GM21619 (cell line): ENCODE measurements around the gene MTMR3.

ENCODE experiments used
- ATAC-seq: cut with Tn5 transposase; IDR thresholded peaks from one replicate; pipeline ENCODE4 v1.9.1; 2021; ENCODE audit not compliant: unreplicated experiment

Gene MTMR3

DNA sequence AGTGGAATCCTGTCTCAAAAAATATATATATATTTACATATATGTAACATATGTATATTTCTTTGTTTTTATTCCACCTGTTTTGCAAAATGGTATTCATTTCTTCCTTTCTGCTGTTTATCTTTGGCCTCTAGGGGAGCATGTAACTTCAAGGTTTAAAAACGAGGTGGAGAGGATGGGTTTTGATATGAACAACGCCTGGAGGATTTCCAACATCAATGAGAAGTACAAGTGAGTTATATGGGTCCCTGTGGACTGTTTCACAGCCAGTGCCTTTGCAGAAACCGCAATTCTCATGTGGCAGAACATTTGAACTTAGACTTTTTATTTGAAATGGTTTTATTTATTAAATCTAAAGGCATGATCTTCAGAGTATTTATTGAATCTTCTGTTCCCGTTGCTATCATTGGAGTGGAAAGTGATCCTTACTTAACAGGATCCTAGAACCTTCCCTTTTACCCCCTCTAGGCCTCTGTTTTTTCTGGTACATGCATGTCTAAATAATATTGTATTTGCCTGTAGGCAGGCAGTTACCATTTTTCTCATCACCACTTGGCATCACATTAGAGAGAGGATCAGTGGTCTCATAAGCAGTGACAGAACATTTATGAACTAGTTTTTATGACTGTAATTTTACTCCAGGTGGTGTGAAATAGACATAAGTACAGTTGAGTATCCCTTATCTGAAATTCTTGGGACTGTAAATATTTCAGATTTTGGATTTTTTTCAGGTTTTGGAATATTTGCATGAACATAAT lies 115.8 kb downstream of the MTMR3 start:
- ATAC-seq = no peak

DNA sequence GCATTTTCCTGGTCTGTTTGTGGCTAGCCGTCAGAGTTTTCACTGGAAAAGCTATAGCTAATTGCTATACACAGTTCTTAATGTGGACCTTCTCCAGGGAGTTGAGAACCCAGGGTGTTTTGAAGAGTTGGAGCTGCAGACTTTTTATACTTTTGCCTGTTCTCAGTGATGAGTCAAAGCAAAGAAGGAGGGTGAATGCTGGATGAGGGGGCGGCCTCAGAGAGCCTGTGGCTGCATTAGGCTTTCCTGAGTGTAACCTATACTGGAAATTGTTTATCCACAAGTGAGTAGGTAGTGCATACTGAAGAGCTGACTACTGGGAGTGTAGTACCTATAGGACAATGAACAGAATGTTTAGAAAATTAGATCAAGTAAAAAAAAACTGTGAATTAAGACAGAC lies 117.6 kb downstream of the MTMR3 start:
- ATAC-seq = no peak

- no peak for ATAC-seq
Measured at GRCh38 chr22:30001459-30001858, 118.5 kb downstream of the MTMR3 start.

DNA sequence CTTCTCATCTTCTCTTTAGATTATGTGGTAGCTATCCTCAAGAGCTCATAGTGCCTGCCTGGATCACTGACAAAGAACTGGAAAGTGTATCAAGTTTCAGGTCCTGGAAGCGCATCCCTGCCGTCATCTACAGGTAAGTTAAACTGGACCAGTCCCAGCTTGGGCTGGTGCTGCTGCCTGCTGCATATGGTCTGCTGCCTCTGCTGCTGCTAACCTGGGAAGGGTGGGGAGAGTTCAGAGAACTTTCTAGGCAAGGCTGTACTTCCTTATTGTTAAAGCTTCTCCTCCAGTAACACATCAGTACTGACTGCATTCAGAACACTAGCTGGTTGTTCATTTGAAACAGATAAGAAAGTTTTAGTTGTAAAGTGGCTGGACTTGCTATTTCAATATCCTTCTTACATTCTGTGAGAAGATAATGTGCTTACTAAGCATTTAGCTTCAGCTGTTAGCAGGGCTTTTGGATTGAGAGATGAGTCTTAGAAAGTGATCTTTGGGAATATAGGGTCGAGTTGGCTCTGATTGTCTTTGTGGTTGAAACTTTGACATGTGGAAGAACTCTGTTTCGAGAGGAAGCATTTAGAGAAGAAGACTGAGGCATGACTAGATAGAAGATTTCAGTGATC lies 120.0 kb downstream of the MTMR3 start:
- ATAC-seq = no peak

DNA sequence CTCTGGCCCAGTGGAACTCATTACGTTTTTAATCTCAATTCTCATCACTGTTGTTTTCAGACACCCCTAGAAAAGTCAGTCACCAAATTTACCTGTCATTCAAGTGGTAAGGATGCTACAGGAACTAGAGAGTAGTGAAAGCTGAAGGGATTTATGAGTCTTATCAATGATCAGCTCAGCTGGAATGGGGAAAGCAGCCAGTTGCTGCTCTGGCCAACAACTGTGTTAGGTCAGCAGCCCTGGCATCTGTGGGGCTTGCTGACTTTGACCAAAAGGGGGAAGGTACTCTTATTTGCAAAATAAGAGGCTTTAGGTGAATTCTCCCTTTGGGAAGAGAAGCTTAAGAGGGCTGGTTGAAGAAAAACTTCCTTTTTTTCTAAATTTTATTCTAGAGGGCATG lies 121.1 kb downstream of the MTMR3 start:
- ATAC-seq = no peak

- ATAC-seq = no peak
Measured at GRCh38 chr22:30004694-30005093, 121.7 kb downstream of the MTMR3 start.

GRCh38 chr22:30005213-30005857 lies 122.4 kb downstream of the MTMR3 start:
- ATAC-seq = no peak

GRCh38 chr22:30007361-30007760 lies 124.4 kb downstream of the MTMR3 start:
- no peak for ATAC-seq

GRCh38 chr22:30008401-30008800 lies 125.4 kb downstream of the MTMR3 start:
- no peak for ATAC-seq

- no peak for ATAC-seq
Measured at GRCh38 chr22:30009478-30009877, 126.5 kb downstream of the MTMR3 start.

DNA sequence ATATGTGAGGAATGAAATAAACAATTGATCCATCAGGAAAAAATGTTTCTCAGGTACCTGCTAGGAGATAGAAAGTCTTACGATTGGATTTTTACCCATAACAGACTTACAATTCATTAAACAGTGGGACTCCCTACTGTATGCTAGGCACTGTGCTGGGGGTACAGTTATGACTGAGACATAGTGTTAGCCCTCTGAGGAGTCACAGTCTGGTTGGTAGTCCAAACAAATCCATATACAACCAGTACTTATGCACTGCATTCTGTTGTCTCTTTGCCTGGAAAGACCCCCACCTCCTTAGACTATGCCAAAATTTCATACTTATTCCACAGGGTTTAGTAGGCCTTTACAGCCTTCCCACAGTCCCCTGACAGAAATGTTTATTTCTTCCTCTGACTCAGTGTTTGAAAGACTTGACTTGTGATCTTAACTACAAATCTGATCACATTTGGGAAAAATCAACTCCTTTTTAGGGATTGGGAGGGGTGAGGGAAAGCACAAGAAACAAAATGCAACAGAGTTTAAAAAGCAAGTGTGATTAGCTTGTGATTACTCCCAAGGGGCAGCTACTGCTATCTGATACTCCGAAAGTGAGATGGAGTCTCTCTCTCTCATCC lies 127.9 kb downstream of the MTMR3 start:
- no peak for ATAC-seq

- no peak for ATAC-seq
Measured at GRCh38 chr22:30013201-30013600, 130.2 kb downstream of the MTMR3 start.

DNA sequence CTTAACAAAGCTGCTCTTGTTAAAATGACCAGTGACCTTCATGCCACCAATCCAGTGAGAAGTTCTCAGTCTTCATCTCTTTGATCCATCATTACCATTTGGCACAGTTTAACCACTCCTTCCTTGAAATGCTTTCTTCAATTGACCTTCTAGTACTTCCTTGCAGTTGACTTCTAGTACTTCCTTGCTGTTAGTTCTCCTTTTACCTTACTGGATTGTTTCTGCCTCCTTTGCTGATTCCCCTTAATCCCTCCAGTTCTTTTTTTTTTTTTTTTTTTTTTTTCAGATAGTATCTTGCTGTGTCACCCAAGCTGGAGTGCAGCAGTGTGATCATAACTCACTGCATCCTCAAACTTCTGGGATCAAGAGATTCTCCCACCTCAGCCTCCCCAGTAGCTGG lies 131.3 kb downstream of the MTMR3 start:
- no peak for ATAC-seq

DNA sequence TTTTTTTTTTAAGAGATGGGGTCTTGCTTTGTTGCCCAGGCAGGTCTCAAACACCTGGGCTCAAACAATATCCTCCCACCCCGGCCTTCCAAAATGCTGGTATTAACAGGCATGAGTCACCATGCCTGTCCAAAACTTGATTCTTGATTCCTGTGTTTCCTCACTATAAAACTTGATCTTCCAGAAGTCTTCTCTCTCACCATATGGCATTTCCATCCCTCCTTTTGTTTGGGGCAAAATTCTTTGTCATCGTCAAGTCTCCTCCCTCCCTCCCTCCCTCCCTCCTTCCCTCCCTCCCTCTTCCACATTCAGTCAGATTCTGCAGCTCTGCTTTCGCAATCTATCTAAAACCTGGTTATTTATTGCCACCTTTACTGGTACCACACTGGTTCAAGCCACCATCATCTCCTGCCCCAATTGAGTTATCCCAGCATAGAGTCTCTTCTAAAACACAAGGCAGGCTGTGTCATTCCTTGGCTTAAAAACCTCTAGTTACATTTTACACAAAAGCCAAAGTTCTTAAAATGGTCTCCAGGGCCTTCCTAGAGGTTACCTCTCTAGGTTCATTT lies 132.3 kb downstream of the MTMR3 start:
- ATAC-seq = no peak

- ATAC-seq = no peak
Measured at GRCh38 chr22:30015846-30016245, 132.9 kb downstream of the MTMR3 start.

GRCh38 chr22:30016596-30016995 lies 133.6 kb downstream of the MTMR3 start:
- no peak for ATAC-seq

GRCh38 chr22:30017375-30018223 lies 134.6 kb downstream of the MTMR3 start:
- no peak for ATAC-seq

GRCh38 chr22:30020511-30020910 lies 137.5 kb downstream of the MTMR3 start:
- no peak for ATAC-seq

DNA sequence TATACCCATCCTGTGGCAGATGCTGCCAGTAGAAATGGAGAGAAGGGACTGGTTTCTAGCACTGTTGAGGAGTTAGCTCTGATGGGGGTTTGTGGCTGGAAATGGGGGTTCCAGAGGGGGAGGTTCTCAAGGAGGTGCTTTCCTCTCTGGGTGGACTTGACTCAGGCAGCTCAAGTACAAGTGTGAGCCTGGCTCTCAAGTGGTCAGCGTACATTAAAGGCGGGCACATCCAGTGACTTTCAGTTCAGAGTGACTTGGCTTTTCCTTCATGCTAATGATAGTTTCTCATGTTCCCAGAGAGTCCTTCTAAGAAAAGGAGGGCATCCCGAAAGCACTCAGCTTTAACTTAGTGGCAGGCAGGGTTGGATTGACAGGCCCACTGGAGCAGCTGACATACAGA lies 138.4 kb downstream of the MTMR3 start:
- no peak for ATAC-seq

DNA sequence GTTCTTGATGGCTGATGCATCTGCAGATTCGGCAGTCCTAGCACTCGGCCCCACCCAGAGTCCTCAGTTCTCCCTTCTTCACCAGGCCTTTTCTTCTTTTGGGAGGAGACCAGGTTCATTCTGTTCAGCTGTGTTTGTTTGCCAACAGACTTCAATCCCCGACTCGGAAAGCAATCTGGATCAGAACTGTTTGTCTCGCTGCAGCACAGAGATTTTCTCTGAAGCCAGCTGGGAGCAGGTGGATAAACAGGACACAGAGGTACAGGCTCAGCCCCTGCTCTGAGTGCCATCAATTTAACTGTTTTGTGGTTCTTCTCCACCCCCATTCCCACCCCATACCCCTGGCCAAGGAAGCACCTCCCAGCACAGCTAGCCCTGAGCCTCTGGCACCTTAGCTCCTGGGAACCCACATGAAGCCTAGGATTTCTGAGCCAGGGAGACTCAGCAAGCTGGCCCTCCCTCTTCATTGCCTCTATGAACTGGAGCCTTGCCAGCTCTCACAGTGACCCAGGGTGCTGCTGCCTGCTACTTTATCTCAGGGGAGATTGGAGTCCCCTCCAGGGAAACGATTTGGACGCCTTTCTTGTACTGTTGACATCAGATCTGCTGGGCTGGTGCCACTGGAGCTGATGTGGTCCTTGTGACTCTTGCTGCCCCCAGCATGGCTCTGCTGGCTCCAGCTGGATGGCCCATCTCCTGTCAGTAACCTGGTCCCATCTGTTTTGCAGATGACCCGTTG lies 139.1 kb downstream of the MTMR3 start:
- ATAC-seq = no peak
